H4 (cell line): Measurements from ENCODE around the gene UGT1A8. TPM values are rescaled to one million over a fixed set of nuclear protein-coding genes. Genes with fewer than 3 reads are reported as not detected.
"Not testable (repeated sequence)": the region's sequence is repeated elsewhere in the genome, so short reads cannot be mapped to it uniquely, and the experiment has no call there.

Experiments
- DNase-seq: peaks from one replicate; pipeline ENCODE4 v3.0.0-alpha.2; 2015; ENCODE audit warnings: low spot score
- total RNA-seq: library from RNA; depleted of rRNA; stranded (reverse); fragments of >200 nt; shearing (Covaris generic); gene quantifications from 2 replicates; pipeline ENCODE4 v1.2.3, GENCODE V29; 2014

The UGT1A8 gene
- total RNA-seq, 1 experiment from 2014 or later: not detected

DNA sequence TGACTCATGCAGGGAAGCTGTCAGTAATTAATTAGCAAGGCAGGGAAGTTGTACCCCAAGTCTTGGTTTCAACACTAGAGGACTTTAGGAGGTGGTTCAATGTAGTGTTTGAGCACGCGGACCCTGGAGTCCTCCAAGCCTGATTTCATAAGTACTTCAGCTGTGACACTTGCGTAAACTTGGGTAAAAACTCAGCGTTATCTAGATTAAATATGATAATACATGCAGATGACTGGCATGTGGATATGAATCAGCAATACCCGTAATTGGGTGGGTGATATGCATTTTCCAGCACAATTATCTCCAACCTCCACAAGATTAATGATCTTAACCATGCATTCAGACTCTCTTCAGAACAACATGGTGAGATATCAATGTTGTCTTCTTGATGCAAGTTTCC is 69.5 kb downstream of the UGT1A8 start:
- DNase-seq: no peak

DNA sequence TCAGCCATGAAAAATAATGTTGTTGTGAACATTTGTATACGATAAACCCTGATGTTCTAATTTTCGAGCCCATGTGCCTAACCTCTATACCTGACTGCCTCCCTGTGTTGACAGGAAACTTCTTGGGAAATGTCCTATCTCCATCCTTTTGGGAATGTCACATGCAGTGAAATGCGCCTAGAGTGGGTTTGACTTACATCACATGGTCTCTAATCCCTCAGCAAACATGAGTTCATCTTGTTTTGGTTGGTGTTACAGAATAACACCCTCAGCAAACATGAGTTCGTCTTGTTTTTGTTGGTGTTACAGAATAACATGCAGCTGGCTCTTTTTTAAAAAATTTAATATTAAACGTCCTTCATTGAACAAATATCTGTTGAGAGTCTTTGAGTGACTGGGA is 70.9 kb downstream of the UGT1A8 start:
- no peak for DNase-seq

DNA sequence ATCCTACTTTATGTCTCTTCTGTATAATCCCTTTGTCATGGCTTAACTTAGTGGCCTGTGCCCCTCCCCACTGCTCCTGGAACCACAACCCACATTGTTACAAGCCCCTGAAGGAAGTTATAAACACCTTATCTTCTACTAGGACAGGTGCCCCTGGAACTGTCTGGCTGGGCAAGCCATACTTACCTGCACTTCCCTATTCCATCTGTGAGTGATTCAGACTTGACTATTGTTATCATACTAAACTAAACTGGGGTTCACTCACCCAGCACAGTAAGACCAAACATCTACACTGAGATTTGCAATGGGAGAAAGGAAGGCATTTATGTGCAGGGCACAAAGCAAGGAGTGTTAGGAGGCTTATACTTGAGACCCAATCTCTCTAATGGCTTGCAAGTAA is 71.6 kb downstream of the UGT1A8 start:
- no peak for DNase-seq

DNA sequence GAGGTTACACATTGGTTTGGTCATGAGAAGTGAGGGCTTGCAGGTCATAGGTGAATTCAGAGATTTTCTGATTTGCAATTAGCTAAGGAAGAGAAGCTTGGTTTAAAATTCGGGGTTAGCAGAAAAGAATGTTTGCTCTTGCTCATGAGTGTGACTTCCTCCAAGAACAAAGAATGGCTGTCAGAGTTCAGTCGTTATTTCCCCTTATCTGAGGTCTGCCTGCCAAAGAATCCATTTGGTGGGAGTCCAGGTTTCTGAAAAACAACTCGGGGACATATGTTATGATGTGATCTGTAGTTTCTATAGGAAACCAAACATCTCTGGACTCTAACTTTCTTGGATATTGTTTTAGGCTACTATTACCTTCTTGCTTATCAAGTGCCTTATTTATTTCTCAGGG is 72.1 kb downstream of the UGT1A8 start:
- DNase-seq: no peak

DNA sequence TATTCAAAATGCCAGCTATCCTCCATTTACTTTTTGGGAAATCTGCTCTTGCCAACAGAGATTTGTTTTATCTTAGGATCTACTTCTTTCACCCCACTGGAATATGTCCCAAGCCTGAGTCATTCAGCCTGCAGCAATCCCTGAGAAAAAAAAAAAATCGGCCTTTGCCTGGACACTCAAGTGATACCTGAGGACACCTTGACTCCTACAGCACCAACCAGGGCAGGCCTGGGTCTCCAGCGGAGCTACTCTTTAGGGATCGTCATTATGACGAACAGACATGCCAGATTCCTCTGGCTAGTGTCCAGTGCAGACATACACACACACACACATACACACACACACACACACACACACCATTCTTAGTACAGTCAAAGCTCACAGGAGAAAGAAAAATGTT is 73.0 kb downstream of the UGT1A8 start:
- peak; percentile 45 for DNase-seq

DNA sequence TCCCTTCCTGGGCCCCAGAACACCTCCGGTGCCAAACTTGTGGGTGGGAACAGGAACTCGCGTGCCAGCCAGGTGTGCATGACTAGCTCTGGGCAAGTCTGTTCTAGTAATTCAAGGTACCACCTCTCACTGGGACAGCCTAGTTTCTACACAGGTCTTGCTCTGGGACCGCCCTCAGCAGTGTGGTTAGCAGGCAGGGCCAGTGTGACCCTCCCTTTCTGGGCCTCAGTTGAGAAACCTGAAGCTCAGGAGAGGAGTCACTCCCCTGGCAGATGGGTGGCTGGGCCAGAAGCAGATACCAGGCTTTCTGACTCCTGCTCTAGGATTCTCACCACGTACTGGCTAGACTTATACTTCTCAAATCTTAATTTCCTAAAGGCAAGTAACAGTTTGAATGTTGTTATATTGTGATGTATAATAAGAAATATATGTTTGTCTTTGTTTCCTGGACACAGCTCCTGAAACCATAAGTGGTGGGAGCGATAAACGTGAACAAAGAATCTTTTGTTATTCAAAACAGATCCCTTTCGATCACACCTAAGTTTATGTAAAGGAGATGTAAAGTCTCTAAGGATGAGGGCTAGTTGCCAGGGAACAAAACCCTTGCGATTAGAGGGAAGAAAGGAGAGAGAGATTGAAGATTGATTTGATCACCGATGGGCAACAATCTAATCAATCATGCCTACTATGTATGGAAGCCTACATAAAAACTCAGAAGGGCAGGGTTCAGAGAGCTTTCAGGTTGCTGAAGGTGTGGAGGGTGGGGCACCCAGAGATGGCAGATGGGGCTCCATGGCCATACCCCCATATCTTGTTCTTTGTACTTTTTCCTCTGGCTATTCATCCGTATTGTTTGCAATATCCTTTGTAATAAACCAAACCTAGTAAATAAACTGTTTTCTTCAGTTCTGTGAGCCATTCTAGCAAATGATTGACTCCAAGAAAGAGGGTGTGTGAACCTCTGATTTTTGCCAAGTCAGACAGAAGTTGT is 74.3 kb downstream of the UGT1A8 start:
- no peak for DNase-seq

DNA sequence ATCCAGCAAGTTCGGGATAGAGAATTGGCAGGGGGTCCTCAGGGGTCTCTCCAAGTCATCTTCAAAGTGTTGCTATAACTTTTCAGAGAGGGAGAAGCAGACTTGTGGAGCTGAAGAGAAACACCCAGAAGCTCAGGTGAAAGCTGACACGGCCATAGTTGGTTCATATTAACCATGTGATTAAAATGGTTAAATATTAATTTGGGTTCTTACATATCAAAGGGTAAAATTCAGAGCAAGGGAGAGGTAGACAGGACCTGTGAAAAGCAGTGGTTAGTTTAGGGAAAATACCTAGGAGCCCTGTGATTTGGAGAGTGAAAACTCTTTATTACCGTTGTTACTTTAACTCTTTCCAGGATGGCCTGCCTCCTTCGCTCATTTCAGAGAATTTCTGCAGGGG is 75.2 kb downstream of the UGT1A8 start, which contains the start of gene UGT1A6:
Gene UGT1A6 (plus strand): TSS at position 243 of the 400 bp plus-strand sequence. CDS start 115 bp downstream, at position 358.
- no peak for DNase-seq

DNA sequence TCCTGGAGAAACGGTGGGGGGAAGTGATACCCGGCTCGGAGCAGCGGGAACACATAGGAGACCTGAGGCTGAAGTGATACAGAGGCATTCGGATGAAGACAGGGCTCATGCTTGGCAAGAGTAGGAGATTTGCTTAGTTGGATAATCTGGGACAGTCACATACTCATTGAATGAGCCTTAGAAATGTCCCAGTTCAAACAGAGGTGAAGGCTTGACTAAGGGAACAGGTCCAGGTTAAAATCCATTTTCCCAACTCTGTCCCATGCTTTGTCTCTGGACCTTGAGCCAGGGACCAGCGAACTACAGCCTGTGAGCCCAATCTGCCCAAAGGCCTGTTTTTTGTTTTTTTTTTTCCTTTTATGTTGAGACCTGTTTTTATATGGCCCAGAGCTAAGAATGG is 76.5 kb downstream of the UGT1A8 start:
- DNase-seq: no peak

DNA sequence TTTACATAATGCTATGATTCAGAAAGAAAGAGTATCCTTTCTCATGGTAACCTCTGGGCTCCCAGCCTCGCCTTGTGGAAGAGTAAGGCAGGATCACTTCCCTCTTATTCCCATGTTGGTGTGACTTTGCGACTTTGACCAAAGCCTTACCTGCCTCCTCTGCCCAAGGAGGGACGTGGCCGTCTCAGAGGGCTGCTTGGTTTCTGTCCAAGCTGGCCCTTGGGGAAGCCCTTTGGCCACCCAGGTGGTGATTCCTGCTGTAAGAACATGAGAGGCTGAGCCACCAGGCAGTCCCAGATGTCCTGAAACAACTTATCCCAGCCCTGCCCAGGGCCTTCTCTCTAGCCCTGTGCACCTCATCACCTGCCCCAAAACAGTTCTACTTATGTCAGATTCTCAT is 81.3 kb downstream of the UGT1A8 start:
- no peak for DNase-seq

DNA sequence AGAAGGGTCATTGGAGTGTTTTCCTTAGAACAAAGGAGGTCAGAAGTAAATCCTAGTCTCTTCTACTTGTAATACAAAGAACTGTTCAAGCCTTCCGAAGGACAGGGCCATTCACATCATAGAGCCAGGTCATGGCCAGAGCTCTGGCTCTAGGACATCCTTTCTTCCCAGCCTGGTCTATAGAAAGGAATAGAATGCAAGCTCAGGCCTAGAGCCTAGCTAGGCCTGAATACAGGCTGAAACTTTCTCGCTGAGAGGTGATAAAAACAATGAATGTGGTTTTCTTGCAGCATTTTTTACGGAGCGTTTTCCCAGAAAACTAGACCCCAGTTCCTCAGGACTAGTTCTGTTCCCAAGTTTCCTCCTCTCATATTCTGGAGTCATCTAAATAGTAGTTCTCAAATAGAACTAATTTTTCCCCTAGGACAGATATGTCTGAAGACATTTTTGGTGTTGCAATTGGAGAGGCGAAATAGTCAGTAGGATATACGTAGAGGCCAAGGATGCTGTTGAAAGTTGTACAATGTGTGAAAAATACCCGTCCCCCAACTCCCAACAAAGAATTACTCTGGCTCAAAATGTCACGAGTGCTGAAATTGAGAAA is 82.1 kb downstream of the UGT1A8 start:
- peak; percentile 25 for DNase-seq

DNA sequence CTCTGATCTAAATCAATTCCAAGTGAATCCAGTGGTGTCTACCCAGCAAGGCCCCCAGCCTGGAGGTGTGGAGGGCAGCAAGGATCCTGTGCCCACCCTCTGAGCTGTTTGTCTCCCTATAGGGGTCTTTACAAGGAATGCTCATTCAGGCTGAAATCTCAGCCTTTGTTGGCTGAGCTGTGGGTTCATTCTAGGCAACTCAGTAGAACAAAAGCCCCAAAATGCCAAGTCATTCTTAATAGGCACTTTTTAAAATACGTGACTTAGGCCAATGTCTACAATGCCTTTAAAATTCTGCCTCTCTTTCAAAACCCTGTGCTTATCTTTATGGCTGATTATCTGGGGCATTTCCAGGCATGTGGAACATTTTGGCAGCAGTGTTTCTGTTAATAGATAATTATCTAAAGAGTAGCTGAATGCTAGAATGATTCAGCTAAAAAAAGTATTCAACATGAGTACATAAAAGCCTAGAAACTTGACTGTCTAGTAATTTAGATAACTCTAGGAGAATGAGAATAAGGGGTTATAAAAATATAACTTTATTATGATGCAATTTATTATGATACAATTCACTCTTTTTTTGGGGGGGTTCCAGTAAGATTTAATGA is 82.7 kb downstream of the UGT1A8 start:
- peak; percentile 96 for DNase-seq

DNA sequence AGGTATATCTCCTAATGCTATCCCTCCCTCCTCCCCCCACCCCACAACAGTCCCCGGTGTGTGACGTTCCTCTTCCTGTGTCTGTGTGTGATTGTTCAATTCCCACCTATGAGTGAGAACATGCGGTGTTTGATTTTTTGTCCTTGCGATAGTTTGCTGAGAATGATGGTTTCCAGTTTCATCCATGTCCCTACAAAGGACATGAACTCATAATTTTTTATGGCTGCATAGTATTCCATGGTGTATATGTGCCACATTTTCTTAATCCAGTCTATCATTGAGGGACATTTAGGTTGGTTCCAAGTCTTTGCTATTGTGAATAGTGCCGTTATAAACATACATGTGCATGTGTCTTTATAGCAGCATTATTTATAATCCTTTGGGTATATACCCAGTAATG is 83.4 kb downstream of the UGT1A8 start:
- DNase-seq: not testable (repeated sequence)

DNA sequence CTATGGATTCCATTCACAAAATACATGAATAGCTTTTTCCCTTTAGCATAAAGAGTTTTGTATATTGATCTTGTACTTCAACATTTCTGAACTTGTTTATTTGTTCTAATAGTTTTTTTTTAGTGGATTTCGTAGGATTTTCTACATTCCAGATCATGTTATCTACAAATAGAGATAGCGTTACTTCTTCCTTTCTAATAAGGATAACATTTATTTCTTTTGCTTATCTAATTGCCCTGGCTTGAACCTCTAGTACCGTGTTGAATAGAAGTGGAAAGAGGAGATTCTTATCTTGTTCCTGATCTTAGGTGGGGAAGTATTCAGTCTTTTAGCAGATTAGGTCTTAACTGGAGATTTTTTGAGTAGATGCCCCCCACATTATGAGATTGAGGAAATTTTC is 84.8 kb downstream of the UGT1A8 start:
- DNase-seq: no peak

DNA sequence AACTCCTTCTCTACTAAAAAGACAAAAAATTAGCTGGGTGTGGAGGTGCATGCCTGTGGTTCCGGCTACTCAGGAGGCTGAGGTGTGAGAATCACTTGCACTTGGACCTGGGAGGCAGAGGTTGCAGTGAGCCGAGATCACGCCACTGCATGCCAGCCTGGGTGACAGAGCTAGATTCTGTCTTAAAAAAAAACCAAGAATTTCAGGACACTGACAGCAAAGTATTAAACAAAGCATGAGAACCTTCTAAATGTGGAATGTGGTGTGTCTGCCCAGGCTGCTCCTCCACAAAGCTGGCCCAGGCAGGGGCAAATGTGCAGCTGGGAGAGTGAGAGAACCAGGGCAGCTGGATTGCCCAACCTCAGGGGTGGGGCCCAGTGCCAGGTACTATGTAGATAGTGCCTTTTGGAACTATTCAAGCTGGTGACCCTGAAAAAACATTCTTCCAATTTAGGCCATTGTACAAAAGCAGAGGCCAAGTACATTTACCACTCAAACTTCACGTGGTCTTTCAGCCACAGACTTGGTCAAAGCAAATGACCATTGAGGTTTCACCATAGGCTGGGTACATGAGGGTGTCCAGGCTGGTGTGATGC is 88.6 kb downstream of the UGT1A8 start:
- peak; percentile 94 for DNase-seq

DNA sequence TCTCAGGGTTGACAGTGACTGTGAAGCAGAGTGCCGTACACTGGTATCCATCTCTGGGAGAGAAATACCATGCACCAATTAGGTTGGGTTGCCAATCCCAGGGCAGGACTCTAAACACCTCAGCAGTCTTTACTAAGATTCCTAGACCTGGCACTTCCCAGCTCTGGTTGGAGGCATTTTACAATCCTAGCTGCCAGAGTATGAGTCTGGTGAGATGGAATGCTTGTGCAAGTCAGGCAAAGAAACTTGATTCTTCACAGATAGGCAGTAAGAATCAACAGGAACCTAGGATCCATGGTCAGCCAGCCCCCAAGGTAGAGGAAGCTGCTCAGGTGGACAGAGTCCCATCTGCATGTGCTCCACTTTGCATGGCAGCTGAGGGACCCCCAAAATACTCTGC is 89.3 kb downstream of the UGT1A8 start:
- DNase-seq: peak; percentile 81

DNA sequence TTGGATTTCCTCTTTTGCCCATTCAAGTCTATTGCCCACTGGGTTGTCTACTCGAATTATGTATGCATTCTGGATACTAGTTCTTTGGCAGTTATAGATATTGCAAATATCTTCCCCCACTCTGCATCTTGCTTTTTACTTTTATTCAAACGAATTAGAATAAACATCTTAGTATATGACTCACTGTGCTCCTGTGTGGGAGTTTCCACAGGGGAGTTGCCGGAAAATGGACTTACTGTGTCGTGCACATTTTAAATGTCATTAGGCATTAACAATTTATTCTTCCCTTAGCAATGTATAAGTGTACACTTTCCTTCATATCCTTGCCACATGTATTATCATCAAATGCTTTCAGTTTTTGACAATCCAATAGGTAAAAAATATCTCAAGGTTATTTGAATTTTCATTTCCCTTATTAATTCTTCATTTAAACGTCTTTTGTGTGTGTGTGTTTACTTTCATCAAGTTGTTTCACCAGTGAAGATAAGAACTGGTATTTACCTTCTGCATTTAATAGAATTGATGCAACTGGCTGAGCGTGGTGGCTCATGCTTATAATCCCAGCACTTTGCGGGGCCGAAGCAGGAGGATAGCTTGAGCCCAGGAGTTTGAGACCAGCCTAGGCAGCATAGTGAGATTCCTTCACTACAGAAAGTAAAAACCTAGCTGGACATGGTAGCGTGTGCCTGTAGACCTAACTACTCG is 90.7 kb downstream of the UGT1A8 start:
- DNase-seq: peak; percentile 72

DNA sequence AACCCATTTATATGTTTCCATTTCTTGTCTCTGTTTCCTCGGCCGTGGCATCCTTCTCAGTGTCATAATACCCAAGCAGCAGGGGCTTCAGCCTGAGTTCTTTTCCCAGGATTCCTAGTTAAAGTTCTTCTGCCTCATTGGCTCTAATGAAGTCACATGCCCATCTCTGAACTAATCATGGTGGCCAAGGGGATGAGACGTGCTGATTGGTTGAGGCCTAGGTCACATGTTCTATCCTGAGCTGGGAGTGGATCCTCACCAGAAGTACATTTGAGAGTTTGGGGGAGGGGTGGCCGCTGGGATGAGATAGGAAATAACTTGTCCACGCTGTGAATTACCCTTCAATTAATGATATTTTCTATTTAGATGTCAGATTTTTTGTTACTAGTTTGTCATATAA is 91.5 kb downstream of the UGT1A8 start:
- DNase-seq: peak; percentile 53

DNA sequence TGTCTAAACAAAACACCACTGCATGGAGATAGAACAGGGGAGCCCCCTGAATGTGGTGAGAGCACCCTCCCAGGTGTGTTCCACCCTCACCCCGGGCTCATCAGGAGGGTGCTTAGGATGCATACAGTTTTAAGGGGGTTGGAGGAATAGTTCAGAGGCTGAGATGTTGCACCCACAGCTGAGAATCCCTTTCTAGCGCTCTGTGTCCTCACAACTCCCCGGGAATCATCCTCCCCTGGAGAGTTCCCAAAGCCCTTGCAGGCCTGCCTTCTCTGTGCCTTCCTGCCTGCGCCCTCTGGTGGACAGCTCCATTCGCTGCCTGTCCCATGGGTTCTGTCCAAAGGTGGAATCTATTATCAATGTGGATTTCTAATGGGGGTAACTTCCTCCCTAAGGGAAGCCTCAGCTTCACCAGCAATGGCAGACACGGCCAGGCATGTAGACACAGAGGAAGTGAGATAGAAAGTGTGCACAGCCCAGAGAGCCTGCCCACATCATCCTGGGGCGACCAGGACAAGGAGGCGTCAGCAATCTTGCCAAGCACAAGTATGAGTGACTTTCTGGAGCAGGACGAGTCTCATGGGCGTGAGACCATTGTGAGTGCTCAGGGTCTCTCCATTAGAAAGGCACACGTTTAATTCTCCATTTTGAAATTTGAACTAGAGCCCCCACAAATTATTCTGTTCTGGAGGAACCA is 94.0 kb downstream of the UGT1A8 start:
- peak; percentile 86 for DNase-seq

DNA sequence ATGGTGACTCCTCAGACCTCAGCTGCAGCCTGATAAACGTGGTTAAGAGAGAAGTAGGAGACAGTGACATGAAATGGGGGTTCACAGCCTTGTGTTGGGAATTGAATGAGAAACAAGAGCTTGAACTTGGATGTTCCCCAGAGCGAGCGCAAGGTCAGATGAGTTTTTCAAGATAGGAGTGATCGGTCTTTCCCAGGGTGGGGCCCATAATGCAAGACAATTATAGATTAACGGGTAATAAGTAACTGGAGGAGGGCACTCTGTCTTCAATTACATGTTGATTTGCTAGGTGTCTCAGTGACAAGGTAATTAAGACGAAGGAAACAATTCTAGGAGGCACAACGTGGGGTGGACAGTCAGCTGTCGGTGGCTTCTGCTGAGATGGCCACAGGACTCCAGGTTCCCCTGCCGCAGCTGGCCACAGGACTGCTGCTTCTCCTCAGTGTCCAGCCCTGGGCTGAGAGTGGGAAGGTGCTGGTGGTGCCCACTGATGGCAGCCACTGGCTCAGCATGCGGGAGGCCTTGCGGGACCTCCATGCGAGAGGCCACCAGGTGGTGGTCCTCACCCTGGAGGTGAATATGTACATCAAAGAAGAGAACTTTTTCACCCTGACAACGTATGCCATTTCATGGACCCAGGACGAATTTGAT is 95.3 kb downstream of the UGT1A8 start, which contains the start of gene UGT1A5:
Gene UGT1A5 (plus strand): TSS at position 297 of the 651 bp plus-strand sequence. CDS start 85 bp downstream, at position 382.
- DNase-seq: no peak

DNA sequence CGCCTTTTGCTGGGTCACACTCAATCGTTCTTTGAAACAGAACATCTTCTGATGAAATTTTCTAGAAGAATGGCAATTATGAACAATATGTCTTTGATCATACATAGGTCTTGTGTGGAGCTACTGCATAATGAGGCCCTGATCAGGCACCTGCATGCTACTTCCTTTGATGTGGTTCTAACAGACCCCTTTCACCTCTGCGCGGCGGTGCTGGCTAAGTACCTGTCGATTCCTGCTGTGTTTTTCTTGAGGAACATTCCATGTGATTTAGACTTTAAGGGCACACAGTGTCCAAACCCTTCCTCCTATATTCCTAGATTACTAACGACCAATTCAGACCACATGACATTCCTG is 95.8 kb downstream of the UGT1A8 start:
- DNase-seq: no peak
